ENCODE measurements around the gene SIDT2. TPM values are rescaled to one million over a fixed set of nuclear protein-coding genes. Genes with fewer than 3 reads are reported as not detected.

The SIDT2 gene
- total RNA-seq, 1 experiment from 2014 or later = 37.0 TPM

- no peak overlapping the region for H2AFZ ChIP-seq (ENCODE audit: low read depth, low read length, poor library complexity, severe bottlenecking)
- no peak for ATAC-seq
- no peak overlapping the region for H3K27ac ChIP-seq (ENCODE audit: low read depth, low read length)
- no peaks in the 10 kb centered on the region for H3K9me3 ChIP-seq (ENCODE audit: control insufficient read depth in 1 of 2, insufficient read depth in 1 of 2, low read depth in 1 of 2, low read length in 2 of 2)
- intact Hi-C loops (cut with micrococcal nuclease) = no loop called here
- H3K4me1 ChIP-seq (ENCODE audit: control insufficient read depth in 1 of 2, insufficient read depth in 2 of 2, low read length in 2 of 2) = peaks cover 10 to 20% of the 10 kb centered on the region in 2 experiments
- POLR2A ChIA-PET = no interaction called here
- no peak overlapping the region for H3K4me3 ChIP-seq (replicated peaks in 1 of 2; ENCODE audit: low read depth in 1 of 2, low read length in 2 of 2)
- H3K79me2 ChIP-seq (ENCODE audit: insufficient read depth, low read length) = no peaks in the 10 kb centered on the region
- RAD21 ChIA-PET (ENCODE audit: low non-redundant PET in 1 of 2, low total read pairs in 2 of 2, uncharacterized antibody in 2 of 2, unreplicated experiment in 2 of 2) = no interaction called here
- no peak for TF ChIP-seq TCF7L2 (IDR thresholded peaks at IDR 0.05; ENCODE audit: borderline replicate concordance, extremely low read depth, insufficient read depth, insufficient read length)
- TF ChIP-seq, protein P1, sequence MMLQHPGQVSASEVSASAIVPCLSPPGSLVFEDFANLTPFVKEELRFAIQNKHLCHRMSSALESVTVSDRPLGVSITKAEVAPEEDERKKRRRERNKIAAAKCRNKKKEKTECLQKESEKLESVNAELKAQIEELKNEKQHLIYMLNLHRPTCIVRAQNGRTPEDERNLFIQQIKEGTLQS (IDR thresholded peaks at IDR 0.05) = no peak
- no peak for TF ChIP-seq MAX (IDR thresholded peaks at IDR 0.05)
- TF ChIP-seq REST (IDR thresholded peaks at IDR 0.05; ENCODE audit: low read depth) = no peak
- no peak for TF ChIP-seq EZH2phosphoT487 (IDR thresholded peaks at IDR 0.05; ENCODE audit: borderline replicate concordance)
- H3K4me2 ChIP-seq (ENCODE audit: low read length) = no peak overlapping the region
- no peak overlapping the region for H3K9ac ChIP-seq (ENCODE audit: low read length)
- peaks cover 11 to 17% of the 10 kb centered on the region in 2 experiments; a peak in 3 of 4 replicates for H3K36me3 ChIP-seq (ENCODE audit: control insufficient read depth in 1 of 2, insufficient read depth in 2 of 2, low read length in 2 of 2)
- H4K20me1 ChIP-seq (ENCODE audit: insufficient read depth) = no peaks in the 10 kb centered on the region
- no peaks in the 10 kb centered on the region for H3K27me3 ChIP-seq (ENCODE audit: insufficient read depth, low read length)
- H3K9me2 ChIP-seq (ENCODE audit: insufficient read depth) = no peaks in the 10 kb centered on the region
- no peak for DNase-seq (ENCODE audit: low read depth, low spot score)
- BruUV-seq (replicated peaks) = no TSS peak
- CTCF ChIA-PET = no interaction called here
Observed at GRCh38 chr11:117223741-117224689, 45.5 kb downstream of the SIDT2 start.
